GM18907 (cell line): ENCODE measurements around the gene TMEM63B.
"Not testable (repeated sequence)": the region's sequence is repeated elsewhere in the genome, so short reads cannot be mapped to it uniquely, and the experiment has no call there.

Experiments used
- ATAC-seq: cut with Tn5 transposase; IDR thresholded peaks from one replicate; pipeline ENCODE4 v1.9.1; 2021; ENCODE audit warnings: mild to moderate bottlenecking, moderate library complexity; ENCODE audit not compliant: unreplicated experiment

TMEM63B gene

GRCh38 chr6:44167567-44167966, 40.2 kb downstream of the TMEM63B start:
- no peak for ATAC-seq

GRCh38 chr6:44169154-44169553, 41.8 kb downstream of the TMEM63B start:
- no peak for ATAC-seq

- ATAC-seq, result no peak
These were observed 42.7 kb downstream of the TMEM63B start for GRCh38 chr6:44169886-44170570.

- ATAC-seq, result no peak
These were observed 44.7 kb downstream of the TMEM63B start for GRCh38 chr6:44171899-44172546.

- no peak for ATAC-seq
These were observed 45.6 kb downstream of the TMEM63B start for GRCh38 chr6:44172731-44173500.

GRCh38 chr6:44176130-44176761, 48.9 kb downstream of the TMEM63B start:
- peak; percentile 1 for ATAC-seq

- peak; percentile 69 for ATAC-seq
These were observed 49.6 kb downstream of the TMEM63B start for GRCh38 chr6:44176762-44177509.

GRCh38 chr6:44177691-44178423, 50.5 kb downstream of the TMEM63B start:
- no peak for ATAC-seq

GRCh38 chr6:44178424-44179071, 51.2 kb downstream of the TMEM63B start:
- ATAC-seq, result no peak

GRCh38 chr6:44179072-44179536, 51.8 kb downstream of the TMEM63B start:
- ATAC-seq, result no peak

GRCh38 chr6:44179648-44180047, 52.3 kb downstream of the TMEM63B start:
- no peak for ATAC-seq

GRCh38 chr6:44180406-44180805, 53.1 kb downstream of the TMEM63B start:
- ATAC-seq, result no peak

- ATAC-seq, result no peak
These were observed 53.5 kb downstream of the TMEM63B start for GRCh38 chr6:44180886-44181285.

GRCh38 chr6:44181784-44182183, 54.4 kb downstream of the TMEM63B start:
- ATAC-seq, result not testable (repeated sequence)

- no peak for ATAC-seq
These were observed 55.6 kb downstream of the TMEM63B start for GRCh38 chr6:44182911-44183390.

- no peak for ATAC-seq
These were observed 56.4 kb downstream of the TMEM63B start for GRCh38 chr6:44183783-44184182.

- not testable (repeated sequence) for ATAC-seq
These were observed 58.0 kb downstream of the TMEM63B start for GRCh38 chr6:44185356-44185755.

- ATAC-seq, result no peak
These were observed 58.7 kb downstream of the TMEM63B start for GRCh38 chr6:44185953-44186634.

- no peak for ATAC-seq
These were observed 59.3 kb downstream of the TMEM63B start for GRCh38 chr6:44186635-44187025.
